Osteoblast (primary cell): ENCODE results near the gene COL23A1. TPM values are rescaled to one million over a fixed set of nuclear protein-coding genes. Genes with fewer than 3 reads are reported as not detected.
A peak's percentile ranks its signal among the peaks of the same experiment; 100 is the strongest.

Experiments
- DNase-seq: peaks from one replicate; pipeline ENCODE4 v3.0.0; 2011; ENCODE audit warnings: low spot score, mixed read lengths; ENCODE audit not compliant: insufficient read length; ENCODE audit errors: missing footprints
- H2AFZ ChIP-seq: 2 replicates; pipeline ENCODE4 v1.6.0; 2011; ENCODE audit warnings: mild to moderate bottlenecking, low read length
- H3K27ac ChIP-seq: 2 replicates; pipeline ENCODE4 v1.5.1; 2011; ENCODE audit warnings: mild to moderate bottlenecking, low read depth, low read length, moderate library complexity
- H3K27me3 ChIP-seq: 2 replicates; pipeline ENCODE4 v1.6.0; 2012; ENCODE audit warnings: mild to moderate bottlenecking, control low read depth, inconsistent platforms, low read length, moderate library complexity; ENCODE audit not compliant: insufficient read depth
- H3K36me3 ChIP-seq: 2 replicates; pipeline ENCODE4 v1.5.1; 2011; ENCODE audit warnings: mild to moderate bottlenecking, low read length, control low read depth, moderate library complexity; ENCODE audit not compliant: insufficient read depth
- H3K4me1 ChIP-seq: 2 replicates; pipeline ENCODE4 v1.5.1; 2011; ENCODE audit warnings: mild to moderate bottlenecking, low read length, control low read depth, moderate library complexity; ENCODE audit not compliant: insufficient read depth
- H3K4me2 ChIP-seq: 2 replicates; pipeline ENCODE4 v1.6.0; 2011; ENCODE audit warnings: mild to moderate bottlenecking, low read length; ENCODE audit not compliant: insufficient read depth
- H3K4me3 ChIP-seq: fragments of 200-600 bp; sonication (generic); 3 replicates; pipeline ENCODE4 v1.5.1; 2012; ENCODE audit warnings: mild to moderate bottlenecking, low read length, inconsistent platforms; ENCODE audit not compliant: insufficient read depth
- H3K79me2 ChIP-seq: 2 replicates; pipeline ENCODE4 v1.6.0; 2012; ENCODE audit warnings: mild to moderate bottlenecking, low read length, control low read depth, inconsistent platforms; ENCODE audit not compliant: insufficient read depth
- H3K9me3 ChIP-seq: 2 replicates; pipeline ENCODE4 v1.5.1; 2011; ENCODE audit warnings: low read depth, low read length, control low read depth
- H4K20me1 ChIP-seq: 2 replicates; pipeline ENCODE4 v1.6.0; 2012; ENCODE audit warnings: mild to moderate bottlenecking, low read length, control low read depth; ENCODE audit not compliant: insufficient read depth
- total RNA-seq: library from RNA; depleted of rRNA; stranded (reverse); fragments of >200 nt; gene quantifications from 2 replicates; pipeline ENCODE4 v1.2.3, GENCODE V29; 2012
- TF ChIP-seq, protein P1 (sequence below): IDR thresholded peaks from 2 replicates; pipeline ENCODE4 v1.5.1; 2011; ENCODE audit warnings: mild to moderate bottlenecking, low read depth, low read length, moderate library complexity; ENCODE audit errors: extremely low read depth

The COL23A1 gene
- total RNA-seq, 1 donor = under 0.01 TPM

DNA sequence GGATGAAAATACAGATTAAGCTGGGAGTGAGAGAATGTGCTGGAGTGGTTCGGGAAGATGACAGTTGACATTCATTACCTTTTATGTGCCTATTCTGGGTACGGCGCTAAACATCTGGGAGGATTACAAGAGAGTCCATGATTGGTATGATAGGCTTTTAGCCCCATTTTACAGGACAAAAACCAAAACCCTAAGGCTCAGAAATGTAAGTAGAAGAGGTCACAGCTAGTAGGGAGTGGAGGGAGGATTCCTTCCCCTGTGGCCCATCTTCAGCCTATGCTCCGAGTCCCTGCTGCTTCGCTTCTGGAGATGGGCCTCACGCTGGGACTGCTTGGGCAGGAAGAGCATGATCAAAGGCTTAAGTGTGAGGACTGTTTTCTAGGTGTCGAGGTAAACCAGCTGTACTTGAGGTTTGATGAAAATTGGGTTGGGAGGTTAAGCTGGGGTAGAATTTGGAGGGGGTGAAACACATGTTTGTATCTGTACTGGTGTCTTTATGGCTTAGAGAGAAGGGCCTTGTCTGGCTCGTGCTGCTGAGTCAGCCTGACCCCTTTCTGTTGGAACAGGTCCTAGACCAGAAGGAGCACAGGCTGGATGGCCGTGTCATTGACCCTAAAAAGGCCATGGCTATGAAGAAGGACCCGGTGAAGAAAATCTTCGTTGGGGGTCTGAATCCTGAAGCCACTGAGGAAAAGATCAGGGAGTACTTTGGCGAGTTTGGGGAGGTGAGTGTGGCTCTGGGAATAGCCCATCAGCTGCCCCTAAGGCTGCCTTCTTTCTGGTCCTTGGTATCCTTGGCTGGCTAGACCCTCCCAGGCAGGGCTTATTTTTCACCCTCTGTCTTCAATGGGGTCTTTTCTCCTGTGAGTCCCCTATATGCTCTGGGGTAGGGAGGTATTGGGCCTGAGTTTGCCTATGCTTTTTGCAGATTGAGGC, 383.8 kb downstream of the COL23A1 start:
- Histone ChIP-seq H3K4me2 (peak overlapping the region; percentile 88), H3K36me3 (peaks cover 58% of the 10 kb centered on the region), H4K20me1 (peaks cover 57% of the 10 kb centered on the region), H3K79me2 (peaks cover 60% of the 10 kb centered on the region), H3K9me3 (no peaks in the 10 kb centered on the region), H3K4me1 (peaks cover 32% of the 10 kb centered on the region), H2AFZ (no peak overlapping the region), H3K4me3 (peak overlapping the region; percentile 81), H3K27ac (peak overlapping the region; percentile 51), H3K27me3 (no peaks in the 10 kb centered on the region)
- DNase-seq = peak; percentile 81
- TF ChIP-seq, protein P1, sequence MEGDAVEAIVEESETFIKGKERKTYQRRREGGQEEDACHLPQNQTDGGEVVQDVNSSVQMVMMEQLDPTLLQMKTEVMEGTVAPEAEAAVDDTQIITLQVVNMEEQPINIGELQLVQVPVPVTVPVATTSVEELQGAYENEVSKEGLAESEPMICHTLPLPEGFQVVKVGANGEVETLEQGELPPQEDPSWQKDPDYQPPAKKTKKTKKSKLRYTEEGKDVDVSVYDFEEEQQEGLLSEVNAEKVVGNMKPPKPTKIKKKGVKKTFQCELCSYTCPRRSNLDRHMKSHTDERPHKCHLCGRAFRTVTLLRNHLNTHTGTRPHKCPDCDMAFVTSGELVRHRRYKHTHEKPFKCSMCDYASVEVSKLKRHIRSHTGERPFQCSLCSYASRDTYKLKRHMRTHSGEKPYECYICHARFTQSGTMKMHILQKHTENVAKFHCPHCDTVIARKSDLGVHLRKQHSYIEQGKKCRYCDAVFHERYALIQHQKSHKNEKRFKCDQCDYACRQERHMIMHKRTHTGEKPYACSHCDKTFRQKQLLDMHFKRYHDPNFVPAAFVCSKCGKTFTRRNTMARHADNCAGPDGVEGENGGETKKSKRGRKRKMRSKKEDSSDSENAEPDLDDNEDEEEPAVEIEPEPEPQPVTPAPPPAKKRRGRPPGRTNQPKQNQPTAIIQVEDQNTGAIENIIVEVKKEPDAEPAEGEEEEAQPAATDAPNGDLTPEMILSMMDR = no peak

DNA sequence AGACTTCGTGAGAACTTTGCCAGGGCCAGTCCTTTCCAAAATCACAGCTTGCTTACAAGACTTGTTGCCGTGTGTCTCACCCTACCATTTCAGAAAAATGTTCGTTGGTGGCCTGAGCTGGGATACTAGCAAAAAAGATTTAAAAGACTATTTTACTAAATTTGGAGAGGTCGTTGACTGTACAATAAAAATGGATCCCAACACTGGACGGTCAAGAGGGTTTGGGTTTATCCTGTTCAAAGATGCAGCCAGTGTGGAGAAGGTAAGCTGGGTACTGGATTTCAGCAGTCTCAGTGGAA, 384.5 kb downstream of the COL23A1 start:
- H3K4me2 ChIP-seq = peak overlapping the region; percentile 88
- H4K20me1 ChIP-seq = peaks cover 53% of the 10 kb centered on the region
- peak overlapping the region; percentile 81 for H3K4me3 ChIP-seq
- H3K27me3 ChIP-seq = no peaks in the 10 kb centered on the region
- peaks cover 50% of the 10 kb centered on the region for H3K36me3 ChIP-seq
- no peaks in the 10 kb centered on the region for H3K9me3 ChIP-seq
- DNase-seq = no peak
- H2AFZ ChIP-seq = no peak overlapping the region
- TF ChIP-seq, protein P1 = no peak
- H3K4me1 ChIP-seq = peaks cover 32% of the 10 kb centered on the region
- peak overlapping the region; percentile 40 for H3K27ac ChIP-seq
- peaks cover 60% of the 10 kb centered on the region for H3K79me2 ChIP-seq

DNA sequence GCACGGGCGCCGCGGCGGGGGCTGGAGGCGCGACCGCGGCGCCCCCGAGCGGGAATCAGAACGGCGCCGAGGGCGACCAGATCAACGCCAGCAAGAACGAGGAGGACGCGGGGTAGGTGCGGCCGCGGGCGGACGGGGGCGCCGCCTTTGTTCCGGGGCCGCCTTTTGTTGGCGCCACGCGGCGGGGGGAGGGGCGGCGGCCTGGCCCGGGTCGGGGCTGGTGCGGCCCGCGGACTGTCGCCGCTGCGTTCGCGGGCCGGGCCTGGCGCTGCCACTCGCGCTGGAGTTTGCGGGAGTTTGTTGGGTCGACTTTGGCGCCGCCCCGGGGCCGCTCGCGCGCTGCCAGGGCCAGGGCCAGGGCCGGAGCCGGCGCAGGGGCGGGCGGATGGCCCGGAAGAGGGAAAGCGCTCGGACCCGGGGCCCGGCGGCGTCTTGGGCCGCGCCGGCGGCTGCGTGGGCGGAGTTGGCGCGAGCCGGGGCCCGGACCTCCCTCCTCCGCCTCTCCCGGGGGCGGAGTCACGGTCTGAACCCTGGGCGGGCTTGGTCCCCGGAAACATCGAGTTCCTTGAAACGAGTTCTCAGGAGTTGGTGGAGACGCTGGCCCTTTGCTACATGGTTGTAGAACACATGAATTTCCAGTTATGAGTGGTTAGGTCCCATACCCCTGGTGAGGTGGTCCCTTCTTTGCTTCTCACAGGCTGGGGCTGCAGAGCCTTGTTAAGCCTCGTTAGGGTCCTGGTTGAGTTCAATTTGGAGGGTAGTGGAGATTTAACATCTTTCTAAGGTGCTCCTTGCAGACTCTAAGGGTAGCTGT, 385.1 kb downstream of the COL23A1 start:
- DNase-seq = peak; percentile 99
- Histone ChIP-seq H3K4me1 (peaks cover 32% of the 10 kb centered on the region), H4K20me1 (peaks cover 48% of the 10 kb centered on the region), H3K4me2 (peak overlapping the region; percentile 88), H3K36me3 (peaks cover 45% of the 10 kb centered on the region), H2AFZ (no peak overlapping the region), H3K9me3 (no peaks in the 10 kb centered on the region), H3K27ac (peak overlapping the region; percentile 40), H3K27me3 (no peaks in the 10 kb centered on the region), H3K79me2 (peaks cover 60% of the 10 kb centered on the region), H3K4me3 (peak overlapping the region; percentile 81)
- TF ChIP-seq, protein P1 = no peak
